HG02610 (cell line): ENCODE measurements around the gene OVCH2.

Source experiments
- ATAC-seq: cut with Tn5 transposase; IDR thresholded peaks from one replicate; pipeline ENCODE4 v1.9.1; 2021; ENCODE audit warnings: mild to moderate bottlenecking, moderate library complexity; ENCODE audit not compliant: unreplicated experiment

Gene OVCH2

GRCh38 chr11:7640816-7641215 lies 65.5 kb downstream of the OVCH2 start:
- no peak for ATAC-seq

GRCh38 chr11:7639643-7640025 lies 66.6 kb downstream of the OVCH2 start:
- no peak for ATAC-seq
